Panc1 (cell line): ENCODE data around the gene SLC5A9. TPM values are rescaled to one million over a fixed set of nuclear protein-coding genes. Genes with fewer than 3 reads are reported as not detected.
"Not testable (repeated sequence)": the region's sequence is repeated elsewhere in the genome, so short reads cannot be mapped to it uniquely, and the experiment has no call there.

Experiments used
- ATAC-seq: fragments of 200-7000 bp; cut with Tn5 transposase; 2 replicates; pipeline ENCODE4 v1.9.1; 2020; ENCODE audit warnings: mild to moderate bottlenecking, moderate library complexity
- BruUV-seq: library from RNA; stranded (reverse); fragments of 400-500 nt; replicated peaks from 2 replicates; lab custom pipeline; 2021; lab: Mats Ljungman, UMichigan
- CTCF ChIA-PET: fragments of 300-600 bp; sonication (Branson Sonifier 250); formaldehyde crosslinking; loops from one replicate; lab custom pipeline; 2022; ENCODE audit warnings: antibody characterized with exemption; lab: Charles Lee
- POLR2A ChIA-PET: fragments of 300-600 bp; sonication (Branson Sonifier 250); formaldehyde crosslinking; loops from one replicate; lab custom pipeline; 2022; ENCODE audit warnings: antibody characterized with exemption; lab: Charles Lee
- DNase-seq: peaks from one replicate; pipeline ENCODE4 v3.0.0-alpha.2; 2010; ENCODE audit warnings: low read depth, low spot score
- H3K27ac ChIP-seq: 2 replicates; pipeline ENCODE4 v1.5.1; 2011; ENCODE audit warnings: mild to moderate bottlenecking, low read length, inconsistent platforms
- H3K27me3 ChIP-seq: fragments of 200-500 bp; sonication (Bioruptor generic); 2 replicates; pipeline ENCODE4 v1.6.0; 2014; ENCODE audit warnings: low read length, inconsistent platforms; ENCODE audit not compliant: control insufficient read depth, insufficient read depth
- H3K36me3 ChIP-seq: fragments of 200-500 bp; sonication (Bioruptor generic); 2 replicates; pipeline ENCODE4 v1.5.1; 2014; ENCODE audit warnings: inconsistent platforms, mild to moderate bottlenecking, low read length, moderate library complexity; ENCODE audit not compliant: control insufficient read depth, insufficient read depth
- H3K4me1 ChIP-seq: 2 replicates; pipeline ENCODE4 v1.5.1; 2011; ENCODE audit warnings: inconsistent platforms, mild to moderate bottlenecking, low read length, moderate library complexity; ENCODE audit not compliant: control insufficient read depth, insufficient read depth
- H3K4me3 ChIP-seq, 2 experiments: 2 replicates each; pipeline ENCODE4 v1.5.1; 2011 to 2012; ENCODE audit warnings: low read depth in 2 of 2, low read length in 2 of 2, mild to moderate bottlenecking in 2 of 2, inconsistent platforms in 1 of 2, moderate library complexity in 1 of 2
- H3K9me3 ChIP-seq: fragments of 200-500 bp; sonication (Bioruptor generic); 2 replicates; pipeline ENCODE4 v1.5.1; 2014; ENCODE audit warnings: low read depth, mild to moderate bottlenecking, inconsistent platforms, low read length, moderate library complexity; ENCODE audit not compliant: control insufficient read depth, insufficient read depth
- CTCF ChIP-seq: fragments of 450-650 bp; IDR thresholded peaks from 2 replicates; pipeline ENCODE4 v1.5.1; 2017; ENCODE audit warnings: mild to moderate bottlenecking
- POLR2AphosphoS5 ChIP-seq: IDR thresholded peaks from 2 replicates; pipeline ENCODE4 v1.6.1; 2012; ENCODE audit warnings: mild to moderate bottlenecking, low read depth, low read length, moderate library complexity
- REST ChIP-seq, 2 experiments: IDR thresholded peaks; 2 replicates each; pipeline ENCODE4 v1.6.1; 2011 to 2012; ENCODE audit warnings: low read depth in 2 of 2, control low read depth in 1 of 2, low read length in 1 of 2, mild to moderate bottlenecking in 1 of 2, moderate library complexity in 1 of 2; ENCODE audit not compliant: insufficient read depth in 1 of 2
- SIN3A ChIP-seq: IDR thresholded peaks from 2 replicates; pipeline ENCODE4 v1.6.1; 2012; ENCODE audit warnings: low read depth, mild to moderate bottlenecking, low read length, moderate library complexity, borderline replicate concordance; ENCODE audit not compliant: insufficient read depth
- TCF7L2 ChIP-seq: IDR thresholded peaks from 2 replicates; pipeline ENCODE4 v1.6.1; 2011; ENCODE audit warnings: mild to moderate bottlenecking, low read depth, low read length, inconsistent platforms
- in situ Hi-C: cut with HindIII; loops from 2 replicates; pipeline ENCODE4 v1.10.0; 2016; ENCODE audit warnings: low sequenced_read_pairs, low pct_unique_long_range_greater_than_20kb
- intact Hi-C: fragments of 100-400 bp; cut with micrococcal nuclease; formaldehyde crosslinking; loops from one replicate; pipeline ENCODE4 v1.10.0; 2022; ENCODE audit not compliant: unreplicated experiment
- total RNA-seq: library from RNA; stranded (reverse); gene quantifications from one replicate; pipeline ENCODE4 v1.2.1, GENCODE V29; 2021; ENCODE audit not compliant: unreplicated experiment

The SLC5A9 gene
- total RNA-seq, 1 experiment from 2014 or later = not detected

GRCh38 chr1:48214366-48214765 is 8.2 kb upstream of the SLC5A9 start:
- CTCF ChIA-PET = interaction anchor here (0.5 kb wide), 1 partner anchor 10 kb away, joined by 3 read pairs; no protein-coding TSS in a partner anchor
- ATAC-seq, H3K27me3 ChIP-seq, H3K4me3 ChIP-seq, BruUV-seq, DNase-seq, H3K9me3 ChIP-seq, in situ Hi-C loops, H3K27ac ChIP-seq, H3K36me3 ChIP-seq, POLR2A ChIA-PET, intact Hi-C loops, H3K4me1 ChIP-seq: not testable (repeated sequence)

GRCh38 chr1:48214820-48215219 is 7.7 kb upstream of the SLC5A9 start:
- Histone ChIP-seq H3K27ac (no peak overlapping the region), H3K4me3 (no peak overlapping the region), H3K27me3 (peaks cover 2% of the 10 kb centered on the region; the same call in 1 of the 2 replicates), H3K9me3 (no peaks in the 10 kb centered on the region), H3K36me3 (no peaks in the 10 kb centered on the region), H3K4me1 (no peaks in the 10 kb centered on the region; the same call in 1 of the 2 replicates)
- no peak for DNase-seq
- CTCF ChIA-PET = interaction anchor here (0.5 to 0.6 kb wide), 2 partner anchors 10 to 522 kb away, joined by 3 read pairs; no protein-coding TSS in a partner anchor
- intact Hi-C loops (no loop called here), in situ Hi-C loops (no loop called here)
- POLR2A ChIA-PET = no interaction called here
- no TSS peak for BruUV-seq
- no peak for TF ChIP-seq SIN3A
- no peak for TF ChIP-seq POLR2AphosphoS5
- TF ChIP-seq REST (IDR thresholded peaks at IDR 0.05; ENCODE audit: insufficient read depth in 1 of 2, low read depth in 2 of 2, low read length in 1 of 2) = no peak
- TF ChIP-seq TCF7L2 = no peak
- TF ChIP-seq CTCF = no peak
- no peak for ATAC-seq

GRCh38 chr1:48215222-48215621 is 7.3 kb upstream of the SLC5A9 start:
- H3K36me3 ChIP-seq = no peaks in the 10 kb centered on the region
- H3K4me1 ChIP-seq = no peaks in the 10 kb centered on the region; the same call in 1 of the 2 replicates
- POLR2A ChIA-PET = no interaction called here
- in situ Hi-C loops = no loop called here
- CTCF ChIA-PET = interaction anchor here (0.6 kb wide), 1 partner anchor 522 kb away, joined by 3 read pairs; no protein-coding TSS in a partner anchor
- no peak overlapping the region for H3K27ac ChIP-seq
- no peaks in the 10 kb centered on the region for H3K9me3 ChIP-seq
- TF ChIP-seq TCF7L2 = no peak
- TF ChIP-seq SIN3A = no peak
- H3K4me3 ChIP-seq = no peak overlapping the region
- ATAC-seq = no peak
- peaks cover 2% of the 10 kb centered on the region; the same call in 1 of the 2 replicates for H3K27me3 ChIP-seq
- no peak for DNase-seq
- intact Hi-C loops = no loop called here
- BruUV-seq = no TSS peak
